Esophagus mucosa (tissue), 1 donor: ENCODE data around the gene FBXL17. TPM values are rescaled to one million over a fixed set of nuclear protein-coding genes. Genes with fewer than 3 reads are reported as not detected.

ENCODE experiments used
- ATAC-seq: fragments of 200-7000 bp; cut with Tn5 transposase; one replicate; pipeline ENCODE4 v1.9.1; 2020
- total RNA-seq: library from RNA; stranded (reverse); gene quantifications from one replicate; pipeline ENCODE4 v1.2.4, GENCODE V29; 2023
- donor health status: DM: yes; HTN: yes; CAD: no.

The FBXL17 gene
- total RNA-seq, 1 donor from 2014 or later, result 13.0 TPM

- ATAC-seq, result no peak
Measured at GRCh38 chr5:108146222-108146621, 235.7 kb downstream of the FBXL17 start.

GRCh38 chr5:108145351-108145750 lies 236.5 kb downstream of the FBXL17 start:
- ATAC-seq, result no peak

GRCh38 chr5:108144332-108144731 lies 237.6 kb downstream of the FBXL17 start:
- ATAC-seq, result no peak

GRCh38 chr5:108143581-108143980 lies 238.3 kb downstream of the FBXL17 start:
- ATAC-seq, result no peak

GRCh38 chr5:108141676-108142075 lies 240.2 kb downstream of the FBXL17 start:
- no peak for ATAC-seq

- no peak for ATAC-seq
Measured at GRCh38 chr5:108136493-108136892, 245.4 kb downstream of the FBXL17 start.

GRCh38 chr5:108129129-108129528 lies 252.8 kb downstream of the FBXL17 start:
- no peak for ATAC-seq

GRCh38 chr5:108125771-108126511 lies 256.0 kb downstream of the FBXL17 start:
- no peak for ATAC-seq

- no peak for ATAC-seq
Measured at GRCh38 chr5:108124596-108124995, 257.3 kb downstream of the FBXL17 start.

- ATAC-seq, result no peak
Measured at GRCh38 chr5:108122702-108123101, 259.2 kb downstream of the FBXL17 start.

GRCh38 chr5:108118813-108119514 lies 262.9 kb downstream of the FBXL17 start:
- ATAC-seq, result no peak

- ATAC-seq, result no peak
Measured at GRCh38 chr5:108115673-108116072, 266.2 kb downstream of the FBXL17 start.

- ATAC-seq, result no peak
Measured at GRCh38 chr5:108113950-108114349, 267.9 kb downstream of the FBXL17 start.

GRCh38 chr5:108111736-108112135 lies 270.2 kb downstream of the FBXL17 start:
- ATAC-seq, result no peak

GRCh38 chr5:108109059-108109458 lies 272.8 kb downstream of the FBXL17 start:
- no peak for ATAC-seq

- ATAC-seq, result no peak
Measured at GRCh38 chr5:108104448-108104847, 277.4 kb downstream of the FBXL17 start.

GRCh38 chr5:108102463-108102862 lies 279.4 kb downstream of the FBXL17 start:
- ATAC-seq, result no peak

- ATAC-seq, result no peak
Measured at GRCh38 chr5:108101821-108102220, 280.1 kb downstream of the FBXL17 start.

GRCh38 chr5:108101130-108101529 lies 280.8 kb downstream of the FBXL17 start:
- no peak for ATAC-seq

- ATAC-seq, result no peak
Measured at GRCh38 chr5:108094800-108095199, 287.1 kb downstream of the FBXL17 start.

GRCh38 chr5:108093186-108093585 lies 288.7 kb downstream of the FBXL17 start:
- ATAC-seq, result no peak

- no peak for ATAC-seq
Measured at GRCh38 chr5:108090946-108091345, 291.0 kb downstream of the FBXL17 start.

- ATAC-seq, result no peak
Measured at GRCh38 chr5:108084105-108084504, 297.8 kb downstream of the FBXL17 start.

- ATAC-seq, result no peak
Measured at GRCh38 chr5:108083232-108083631, 298.7 kb downstream of the FBXL17 start.
